ENCODE results near the gene NPBWR2.

GRCh38 chr20:64153410-64153809 lies 46.0 kb upstream of the NPBWR2 start:
- TF ChIP-seq EZH2 (IDR thresholded peaks at IDR 0.05; ENCODE audit: insufficient read depth, low read length) (no peak), CTCF (IDR thresholded peaks at IDR 0.05; ENCODE audit: insufficient read depth, low read depth, low read length) (no peak)

Data from astrocyte (in vitro differentiated cells and primary cell).